H1 (cell line): Measurements from ENCODE around the gene E2F1. TPM values are rescaled to one million over a fixed set of nuclear protein-coding genes. Genes with fewer than 3 reads are reported as not detected.

Experiments used
- CTBP2 ChIP-seq: IDR thresholded peaks from 2 replicates; pipeline ENCODE4 v1.7.0; 2011; ENCODE audit warnings: borderline replicate concordance, mild to moderate bottlenecking, moderate library complexity, mixed read lengths, low read length; ENCODE audit not compliant: insufficient read depth, insufficient read length
- RBBP5 ChIP-seq: IDR thresholded peaks from 2 replicates; pipeline ENCODE4 v1.7.1; 2012; ENCODE audit warnings: low read depth, mild to moderate bottlenecking, inconsistent platforms, low read length, moderate library complexity, borderline replicate concordance
- SP2 ChIP-seq: IDR thresholded peaks from 2 replicates; pipeline ENCODE4 v1.6.1; 2012; ENCODE audit warnings: mild to moderate bottlenecking, low read length, inconsistent platforms
- TAF1 ChIP-seq: IDR thresholded peaks from 2 replicates; pipeline ENCODE4 v1.6.1; 2011; ENCODE audit warnings: mild to moderate bottlenecking, low read depth, low read length
- TEAD4 ChIP-seq: IDR thresholded peaks from 2 replicates; pipeline ENCODE4 v1.6.1; 2012; ENCODE audit warnings: low read depth, low read length, inconsistent platforms, mixed read lengths
- polyA plus RNA-seq, 7 experiments: library from polyadenylated mRNA; depleted of rRNA in 3 of 7; stranded (reverse) in 5 of 7; unstranded in 2 of 7; fragments of >200 nt in 5 of 7; fragments of 200-250 nt in 2 of 7; gene quantifications; 1 replicate in 5 of 7; 2 replicates in 1 of 7; 4 replicates in 1 of 7; pipeline versions ENCODE4 v1.2.1 to v1.2.3, GENCODE V29; 2011 to 2013; ENCODE audit warnings: missing spikeins in 2 of 7, mixed read lengths in 2 of 7
- total RNA-seq: library from RNA; stranded (reverse); fragmentation: NEBNext Ultra II Directional; extraction: Animal tissue kit (Norgen Biotek cat#: 25700); gene quantifications from 2 replicates; pipeline ENCODE4 v1.2.1, GENCODE V29; 2021
- TF ChIP-seq, protein P1 (sequence below): fragments of 300-600 bp; sonication (generic); IDR thresholded peaks from 2 replicates; pipeline ENCODE4 v1.7.1; 2012; ENCODE audit warnings: low read length, moderate library complexity, mild to moderate bottlenecking, inconsistent platforms; ENCODE audit not compliant: insufficient replicate concordance
- TF ChIP-seq, protein P2 (sequence below), 3 experiments: IDR thresholded peaks; 1 replicate in 2 of 3; 2 replicates in 1 of 3; pipeline versions ENCODE4 v1.5.1 to v1.6.1; 2011; ENCODE audit warnings: low read length in 3 of 3, mild to moderate bottlenecking in 3 of 3, inconsistent platforms in 2 of 3, low read depth in 1 of 3, moderate library complexity in 1 of 3; ENCODE audit not compliant: insufficient read depth in 1 of 3; ENCODE audit errors: control extremely low read depth in 1 of 3

Gene E2F1
- total and polyA plus RNA-seq, 2 of the 8 experiments (the other 6 are each of a cell fraction or from before 2014, with no cell fraction given), result 33.4 to 35.8 TPM

GRCh38 chr20:33640287-33640686 is 45.9 kb downstream of the E2F1 start (continued):
- TF ChIP-seq, protein P1, sequence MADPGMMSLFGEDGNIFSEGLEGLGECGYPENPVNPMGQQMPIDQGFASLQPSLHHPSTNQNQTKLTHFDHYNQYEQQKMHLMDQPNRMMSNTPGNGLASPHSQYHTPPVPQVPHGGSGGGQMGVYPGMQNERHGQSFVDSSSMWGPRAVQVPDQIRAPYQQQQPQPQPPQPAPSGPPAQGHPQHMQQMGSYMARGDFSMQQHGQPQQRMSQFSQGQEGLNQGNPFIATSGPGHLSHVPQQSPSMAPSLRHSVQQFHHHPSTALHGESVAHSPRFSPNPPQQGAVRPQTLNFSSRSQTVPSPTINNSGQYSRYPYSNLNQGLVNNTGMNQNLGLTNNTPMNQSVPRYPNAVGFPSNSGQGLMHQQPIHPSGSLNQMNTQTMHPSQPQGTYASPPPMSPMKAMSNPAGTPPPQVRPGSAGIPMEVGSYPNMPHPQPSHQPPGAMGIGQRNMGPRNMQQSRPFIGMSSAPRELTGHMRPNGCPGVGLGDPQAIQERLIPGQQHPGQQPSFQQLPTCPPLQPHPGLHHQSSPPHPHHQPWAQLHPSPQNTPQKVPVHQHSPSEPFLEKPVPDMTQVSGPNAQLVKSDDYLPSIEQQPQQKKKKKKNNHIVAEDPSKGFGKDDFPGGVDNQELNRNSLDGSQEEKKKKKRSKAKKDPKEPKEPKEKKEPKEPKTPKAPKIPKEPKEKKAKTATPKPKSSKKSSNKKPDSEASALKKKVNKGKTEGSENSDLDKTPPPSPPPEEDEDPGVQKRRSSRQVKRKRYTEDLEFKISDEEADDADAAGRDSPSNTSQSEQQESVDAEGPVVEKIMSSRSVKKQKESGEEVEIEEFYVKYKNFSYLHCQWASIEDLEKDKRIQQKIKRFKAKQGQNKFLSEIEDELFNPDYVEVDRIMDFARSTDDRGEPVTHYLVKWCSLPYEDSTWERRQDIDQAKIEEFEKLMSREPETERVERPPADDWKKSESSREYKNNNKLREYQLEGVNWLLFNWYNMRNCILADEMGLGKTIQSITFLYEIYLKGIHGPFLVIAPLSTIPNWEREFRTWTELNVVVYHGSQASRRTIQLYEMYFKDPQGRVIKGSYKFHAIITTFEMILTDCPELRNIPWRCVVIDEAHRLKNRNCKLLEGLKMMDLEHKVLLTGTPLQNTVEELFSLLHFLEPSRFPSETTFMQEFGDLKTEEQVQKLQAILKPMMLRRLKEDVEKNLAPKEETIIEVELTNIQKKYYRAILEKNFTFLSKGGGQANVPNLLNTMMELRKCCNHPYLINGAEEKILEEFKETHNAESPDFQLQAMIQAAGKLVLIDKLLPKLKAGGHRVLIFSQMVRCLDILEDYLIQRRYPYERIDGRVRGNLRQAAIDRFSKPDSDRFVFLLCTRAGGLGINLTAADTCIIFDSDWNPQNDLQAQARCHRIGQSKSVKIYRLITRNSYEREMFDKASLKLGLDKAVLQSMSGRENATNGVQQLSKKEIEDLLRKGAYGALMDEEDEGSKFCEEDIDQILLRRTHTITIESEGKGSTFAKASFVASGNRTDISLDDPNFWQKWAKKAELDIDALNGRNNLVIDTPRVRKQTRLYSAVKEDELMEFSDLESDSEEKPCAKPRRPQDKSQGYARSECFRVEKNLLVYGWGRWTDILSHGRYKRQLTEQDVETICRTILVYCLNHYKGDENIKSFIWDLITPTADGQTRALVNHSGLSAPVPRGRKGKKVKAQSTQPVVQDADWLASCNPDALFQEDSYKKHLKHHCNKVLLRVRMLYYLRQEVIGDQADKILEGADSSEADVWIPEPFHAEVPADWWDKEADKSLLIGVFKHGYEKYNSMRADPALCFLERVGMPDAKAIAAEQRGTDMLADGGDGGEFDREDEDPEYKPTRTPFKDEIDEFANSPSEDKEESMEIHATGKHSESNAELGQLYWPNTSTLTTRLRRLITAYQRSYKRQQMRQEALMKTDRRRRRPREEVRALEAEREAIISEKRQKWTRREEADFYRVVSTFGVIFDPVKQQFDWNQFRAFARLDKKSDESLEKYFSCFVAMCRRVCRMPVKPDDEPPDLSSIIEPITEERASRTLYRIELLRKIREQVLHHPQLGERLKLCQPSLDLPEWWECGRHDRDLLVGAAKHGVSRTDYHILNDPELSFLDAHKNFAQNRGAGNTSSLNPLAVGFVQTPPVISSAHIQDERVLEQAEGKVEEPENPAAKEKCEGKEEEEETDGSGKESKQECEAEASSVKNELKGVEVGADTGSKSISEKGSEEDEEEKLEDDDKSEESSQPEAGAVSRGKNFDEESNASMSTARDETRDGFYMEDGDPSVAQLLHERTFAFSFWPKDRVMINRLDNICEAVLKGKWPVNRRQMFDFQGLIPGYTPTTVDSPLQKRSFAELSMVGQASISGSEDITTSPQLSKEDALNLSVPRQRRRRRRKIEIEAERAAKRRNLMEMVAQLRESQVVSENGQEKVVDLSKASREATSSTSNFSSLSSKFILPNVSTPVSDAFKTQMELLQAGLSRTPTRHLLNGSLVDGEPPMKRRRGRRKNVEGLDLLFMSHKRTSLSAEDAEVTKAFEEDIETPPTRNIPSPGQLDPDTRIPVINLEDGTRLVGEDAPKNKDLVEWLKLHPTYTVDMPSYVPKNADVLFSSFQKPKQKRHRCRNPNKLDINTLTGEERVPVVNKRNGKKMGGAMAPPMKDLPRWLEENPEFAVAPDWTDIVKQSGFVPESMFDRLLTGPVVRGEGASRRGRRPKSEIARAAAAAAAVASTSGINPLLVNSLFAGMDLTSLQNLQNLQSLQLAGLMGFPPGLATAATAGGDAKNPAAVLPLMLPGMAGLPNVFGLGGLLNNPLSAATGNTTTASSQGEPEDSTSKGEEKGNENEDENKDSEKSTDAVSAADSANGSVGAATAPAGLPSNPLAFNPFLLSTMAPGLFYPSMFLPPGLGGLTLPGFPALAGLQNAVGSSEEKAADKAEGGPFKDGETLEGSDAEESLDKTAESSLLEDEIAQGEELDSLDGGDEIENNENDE, result no peak
- no peak for TF ChIP-seq SP2
- no peak for TF ChIP-seq RBBP5
- no peak for TF ChIP-seq TEAD4
- no peak for TF ChIP-seq CTBP2
- TF ChIP-seq, protein P2, sequence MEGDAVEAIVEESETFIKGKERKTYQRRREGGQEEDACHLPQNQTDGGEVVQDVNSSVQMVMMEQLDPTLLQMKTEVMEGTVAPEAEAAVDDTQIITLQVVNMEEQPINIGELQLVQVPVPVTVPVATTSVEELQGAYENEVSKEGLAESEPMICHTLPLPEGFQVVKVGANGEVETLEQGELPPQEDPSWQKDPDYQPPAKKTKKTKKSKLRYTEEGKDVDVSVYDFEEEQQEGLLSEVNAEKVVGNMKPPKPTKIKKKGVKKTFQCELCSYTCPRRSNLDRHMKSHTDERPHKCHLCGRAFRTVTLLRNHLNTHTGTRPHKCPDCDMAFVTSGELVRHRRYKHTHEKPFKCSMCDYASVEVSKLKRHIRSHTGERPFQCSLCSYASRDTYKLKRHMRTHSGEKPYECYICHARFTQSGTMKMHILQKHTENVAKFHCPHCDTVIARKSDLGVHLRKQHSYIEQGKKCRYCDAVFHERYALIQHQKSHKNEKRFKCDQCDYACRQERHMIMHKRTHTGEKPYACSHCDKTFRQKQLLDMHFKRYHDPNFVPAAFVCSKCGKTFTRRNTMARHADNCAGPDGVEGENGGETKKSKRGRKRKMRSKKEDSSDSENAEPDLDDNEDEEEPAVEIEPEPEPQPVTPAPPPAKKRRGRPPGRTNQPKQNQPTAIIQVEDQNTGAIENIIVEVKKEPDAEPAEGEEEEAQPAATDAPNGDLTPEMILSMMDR (IDR thresholded peaks at IDR 0.05; ENCODE audit: control extremely low read depth in 1 of 3, insufficient read depth in 1 of 3, low read depth in 1 of 3, low read length in 3 of 3), result no peak
- no peak for TF ChIP-seq TAF1
